ENCODE measurements around the gene PARD3B.

DNA sequence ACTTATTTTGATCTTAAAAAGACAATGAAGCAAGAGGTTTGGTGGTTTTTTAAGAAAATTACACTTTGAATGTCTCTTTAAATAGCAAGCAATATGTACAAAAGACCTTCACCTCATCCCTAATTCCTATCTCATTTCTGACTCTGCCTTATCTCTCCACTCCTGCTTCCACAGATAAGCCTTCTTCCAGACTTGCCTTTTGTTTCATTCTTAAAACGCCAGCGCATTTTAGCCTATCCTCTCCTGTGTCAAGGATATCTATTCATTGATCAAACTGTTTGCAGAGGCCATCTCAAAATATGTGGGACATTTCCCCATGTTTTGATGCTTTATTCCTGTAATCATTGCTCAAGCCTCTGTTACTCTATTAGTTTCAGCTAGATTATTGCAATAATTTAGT lies 562.5 kb downstream of the PARD3B start:
- TF ChIP-seq, protein P1, sequence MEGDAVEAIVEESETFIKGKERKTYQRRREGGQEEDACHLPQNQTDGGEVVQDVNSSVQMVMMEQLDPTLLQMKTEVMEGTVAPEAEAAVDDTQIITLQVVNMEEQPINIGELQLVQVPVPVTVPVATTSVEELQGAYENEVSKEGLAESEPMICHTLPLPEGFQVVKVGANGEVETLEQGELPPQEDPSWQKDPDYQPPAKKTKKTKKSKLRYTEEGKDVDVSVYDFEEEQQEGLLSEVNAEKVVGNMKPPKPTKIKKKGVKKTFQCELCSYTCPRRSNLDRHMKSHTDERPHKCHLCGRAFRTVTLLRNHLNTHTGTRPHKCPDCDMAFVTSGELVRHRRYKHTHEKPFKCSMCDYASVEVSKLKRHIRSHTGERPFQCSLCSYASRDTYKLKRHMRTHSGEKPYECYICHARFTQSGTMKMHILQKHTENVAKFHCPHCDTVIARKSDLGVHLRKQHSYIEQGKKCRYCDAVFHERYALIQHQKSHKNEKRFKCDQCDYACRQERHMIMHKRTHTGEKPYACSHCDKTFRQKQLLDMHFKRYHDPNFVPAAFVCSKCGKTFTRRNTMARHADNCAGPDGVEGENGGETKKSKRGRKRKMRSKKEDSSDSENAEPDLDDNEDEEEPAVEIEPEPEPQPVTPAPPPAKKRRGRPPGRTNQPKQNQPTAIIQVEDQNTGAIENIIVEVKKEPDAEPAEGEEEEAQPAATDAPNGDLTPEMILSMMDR (conservative IDR thresholded peaks at IDR 0.05; ENCODE audit: low read depth, low read length), result no peak
- TF ChIP-seq MAFK (IDR thresholded peaks at IDR 0.05; ENCODE audit: low read depth, low read length) (no peak), RFX5 (IDR thresholded peaks at IDR 0.05; ENCODE audit: low read depth, low read length) (no peak), NFE2L2 (IDR thresholded peaks at IDR 0.05; ENCODE audit: low read depth, low read length) (no peak), RAD21 (IDR thresholded peaks at IDR 0.05; ENCODE audit: low read length) (no peak), POLR2A (IDR thresholded peaks at IDR 0.05; ENCODE audit: low read depth, low read length) (no peak), CEBPB (IDR thresholded peaks at IDR 0.05; ENCODE audit: low read depth, low read length) (no peak), SMC3 (IDR thresholded peaks at IDR 0.05; ENCODE audit: low read depth, low read length) (no peak)
- TF ChIP-seq, protein P2, sequence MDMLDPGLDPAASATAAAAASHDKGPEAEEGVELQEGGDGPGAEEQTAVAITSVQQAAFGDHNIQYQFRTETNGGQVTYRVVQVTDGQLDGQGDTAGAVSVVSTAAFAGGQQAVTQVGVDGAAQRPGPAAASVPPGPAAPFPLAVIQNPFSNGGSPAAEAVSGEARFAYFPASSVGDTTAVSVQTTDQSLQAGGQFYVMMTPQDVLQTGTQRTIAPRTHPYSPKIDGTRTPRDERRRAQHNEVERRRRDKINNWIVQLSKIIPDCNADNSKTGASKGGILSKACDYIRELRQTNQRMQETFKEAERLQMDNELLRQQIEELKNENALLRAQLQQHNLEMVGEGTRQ (IDR thresholded peaks at IDR 0.05; ENCODE audit: low read depth, low read length), result no peak
